ENCODE data around the gene GUCA2A. TPM values are rescaled to one million over a fixed set of nuclear protein-coding genes. Genes with fewer than 3 reads are reported as not detected.

Gene GUCA2A
- total RNA-seq, 1 donor from 2014 or later = not detected

GRCh38 chr1:42191319-42191718, 26.8 kb upstream of the GUCA2A start:
- peaks cover 0 to 20% of the 10 kb centered on the region in 2 donors for H3K36me3 ChIP-seq
- intact Hi-C loops (cut with DNase I) = no loop called here
- no peak for DNase-seq (ENCODE audit: extremely low spot score in 2 of 2)

DNA sequence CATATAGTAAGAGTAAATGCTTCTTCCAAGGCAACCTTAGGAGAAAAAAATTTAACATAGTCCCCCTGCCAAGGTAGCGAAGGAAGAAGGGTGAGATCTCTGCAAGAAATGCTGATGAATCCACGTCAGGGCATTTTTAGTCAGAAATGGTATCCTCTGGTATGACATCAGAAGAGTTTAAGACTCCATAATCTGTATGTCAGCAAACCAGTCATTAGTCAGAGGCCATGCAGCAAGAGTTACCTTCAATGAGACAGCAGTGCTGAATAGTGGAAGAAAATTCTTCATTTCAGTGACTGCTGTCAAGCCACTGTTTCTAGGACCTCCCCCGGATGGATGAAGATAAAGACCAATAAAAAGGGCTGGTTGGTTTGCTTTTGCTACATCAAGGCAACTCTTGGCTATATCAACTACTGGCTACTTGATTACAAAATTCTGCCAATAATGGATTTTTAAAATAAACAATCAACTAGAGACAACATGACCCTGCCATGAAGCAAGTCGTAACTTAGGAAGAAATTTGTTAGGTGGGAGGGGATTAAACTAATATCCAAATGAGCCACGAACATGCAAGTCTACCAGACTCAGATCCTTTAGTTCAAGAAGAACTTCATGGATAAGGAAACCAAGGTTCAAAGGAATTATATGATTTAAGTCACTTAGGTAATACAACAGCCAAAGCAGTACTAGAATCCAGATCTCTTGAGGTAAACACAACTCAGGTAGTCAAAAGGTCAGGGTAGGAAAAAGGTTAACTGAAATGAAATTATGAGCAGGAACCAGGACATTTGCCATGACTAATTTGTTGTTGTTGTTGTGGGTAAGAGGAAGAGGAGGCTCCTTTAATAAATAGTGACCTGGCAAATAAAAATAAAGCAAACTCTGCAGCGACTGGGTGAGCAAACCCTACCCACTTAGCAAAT, 25.6 kb upstream of the GUCA2A start:
- Histone ChIP-seq H3K27me3 (no peaks in the 10 kb centered on the region), H3K27ac (no peak overlapping the region), H3K4me1 (peaks cover 8% of the 10 kb centered on the region), H3K9me3 (no peaks in the 10 kb centered on the region), H3K36me3 (peaks cover 0 to 21% of the 10 kb centered on the region in 2 donors), H3K4me3 (no peak overlapping the region)
- TF ChIP-seq, protein P1, sequence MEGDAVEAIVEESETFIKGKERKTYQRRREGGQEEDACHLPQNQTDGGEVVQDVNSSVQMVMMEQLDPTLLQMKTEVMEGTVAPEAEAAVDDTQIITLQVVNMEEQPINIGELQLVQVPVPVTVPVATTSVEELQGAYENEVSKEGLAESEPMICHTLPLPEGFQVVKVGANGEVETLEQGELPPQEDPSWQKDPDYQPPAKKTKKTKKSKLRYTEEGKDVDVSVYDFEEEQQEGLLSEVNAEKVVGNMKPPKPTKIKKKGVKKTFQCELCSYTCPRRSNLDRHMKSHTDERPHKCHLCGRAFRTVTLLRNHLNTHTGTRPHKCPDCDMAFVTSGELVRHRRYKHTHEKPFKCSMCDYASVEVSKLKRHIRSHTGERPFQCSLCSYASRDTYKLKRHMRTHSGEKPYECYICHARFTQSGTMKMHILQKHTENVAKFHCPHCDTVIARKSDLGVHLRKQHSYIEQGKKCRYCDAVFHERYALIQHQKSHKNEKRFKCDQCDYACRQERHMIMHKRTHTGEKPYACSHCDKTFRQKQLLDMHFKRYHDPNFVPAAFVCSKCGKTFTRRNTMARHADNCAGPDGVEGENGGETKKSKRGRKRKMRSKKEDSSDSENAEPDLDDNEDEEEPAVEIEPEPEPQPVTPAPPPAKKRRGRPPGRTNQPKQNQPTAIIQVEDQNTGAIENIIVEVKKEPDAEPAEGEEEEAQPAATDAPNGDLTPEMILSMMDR (IDR thresholded peaks at IDR 0.05) = no peak
- TF ChIP-seq POLR2A (IDR thresholded peaks at IDR 0.05) (no peak), POLR2AphosphoS5 (IDR thresholded peaks at IDR 0.05; ENCODE audit: insufficient read depth in 1 of 2, low read depth in 1 of 2) (no peak)
- DNase-seq (ENCODE audit: extremely low spot score in 2 of 2) = no peak
- intact Hi-C loops (cut with DNase I) = no loop called here

More at GRCh38 chr1:42191319-42191718, 26.8 kb upstream of the GUCA2A start:
- H3K9me3 ChIP-seq = no peaks in the 10 kb centered on the region
- H3K27me3 ChIP-seq = no peaks in the 10 kb centered on the region
- no peak for TF ChIP-seq POLR2A (IDR thresholded peaks at IDR 0.05)
- TF ChIP-seq POLR2AphosphoS5 (IDR thresholded peaks at IDR 0.05; ENCODE audit: insufficient read depth in 1 of 2, low read depth in 1 of 2) = no peak
- TF ChIP-seq, protein P1 (IDR thresholded peaks at IDR 0.05) = no peak
- H3K4me1 ChIP-seq = peaks cover 8% of the 10 kb centered on the region
- no peak overlapping the region for H3K4me3 ChIP-seq
- no peak overlapping the region for H3K27ac ChIP-seq

DNA sequence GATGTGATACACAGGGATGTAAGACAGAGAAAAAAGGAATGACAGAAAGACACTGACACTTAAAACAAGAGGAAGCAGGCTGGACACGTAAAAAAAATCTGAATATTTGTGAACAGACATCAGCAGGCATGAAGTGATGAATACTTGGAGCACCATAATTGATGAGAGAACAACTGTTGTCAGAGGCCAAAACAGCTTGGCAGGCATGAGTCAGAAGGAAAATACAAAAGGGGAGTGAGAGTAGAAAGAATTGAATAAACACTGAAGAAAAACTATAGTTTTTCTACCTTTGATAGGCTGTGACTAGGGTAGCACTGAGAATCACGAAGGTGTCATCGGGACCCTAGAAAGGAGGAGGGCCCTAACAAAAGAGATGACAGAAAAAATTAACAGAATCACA, 21.6 kb upstream of the GUCA2A start:
- TF ChIP-seq, protein P1 (IDR thresholded peaks at IDR 0.05) = no peak
- no peak for TF ChIP-seq POLR2A (IDR thresholded peaks at IDR 0.05)
- TF ChIP-seq POLR2AphosphoS5 (IDR thresholded peaks at IDR 0.05; ENCODE audit: insufficient read depth in 1 of 2, low read depth in 1 of 2) = no peak
- peaks cover 0 to 17% of the 10 kb centered on the region in 2 donors for H3K36me3 ChIP-seq
- H3K9me3 ChIP-seq = no peaks in the 10 kb centered on the region
- peaks cover 8% of the 10 kb centered on the region for H3K4me1 ChIP-seq
- DNase-seq (ENCODE audit: extremely low spot score in 2 of 2) = no peak
- H3K4me3 ChIP-seq = no peak overlapping the region
- no peak overlapping the region for H3K27ac ChIP-seq
- no peaks in the 10 kb centered on the region for H3K27me3 ChIP-seq
- intact Hi-C loops (cut with DNase I) = no loop called here

GRCh38 chr1:42184616-42185015, 20.1 kb upstream of the GUCA2A start:
- Histone ChIP-seq H3K36me3 (peaks cover 0 to 14% of the 10 kb centered on the region in 2 donors), H3K27me3 (no peaks in the 10 kb centered on the region), H3K27ac (no peak overlapping the region), H3K4me3 (no peak overlapping the region), H3K4me1 (peaks cover 6% of the 10 kb centered on the region), H3K9me3 (no peaks in the 10 kb centered on the region)
- intact Hi-C loops (cut with DNase I) = no loop called here
- no peak for DNase-seq (ENCODE audit: extremely low spot score in 2 of 2)
- TF ChIP-seq POLR2A (IDR thresholded peaks at IDR 0.05) (no peak), POLR2AphosphoS5 (IDR thresholded peaks at IDR 0.05; ENCODE audit: insufficient read depth in 1 of 2, low read depth in 1 of 2) (no peak)
- TF ChIP-seq, protein P1 (IDR thresholded peaks at IDR 0.05) = no peak

GRCh38 chr1:42183957-42184268, 19.4 kb upstream of the GUCA2A start:
- Histone ChIP-seq H3K4me3 (no peak overlapping the region), H3K27me3 (no peaks in the 10 kb centered on the region), H3K4me1 (peaks cover 12% of the 10 kb centered on the region), H3K9me3 (no peaks in the 10 kb centered on the region), H3K36me3 (peaks cover 0 to 13% of the 10 kb centered on the region in 2 donors), H3K27ac (no peak overlapping the region)
- no peak for DNase-seq (ENCODE audit: extremely low spot score in 2 of 2)
- intact Hi-C loops (cut with DNase I) = no loop called here
- no peak for TF ChIP-seq POLR2A (IDR thresholded peaks at IDR 0.05)
- TF ChIP-seq, protein P1 (IDR thresholded peaks at IDR 0.05) = no peak
- TF ChIP-seq POLR2AphosphoS5 (IDR thresholded peaks at IDR 0.05; ENCODE audit: insufficient read depth in 1 of 2, low read depth in 1 of 2) = no peak
